ENCODE results near the gene DGKD.

The DGKD gene

GRCh38 chr2:233338812-233339368 is 15.4 kb upstream of the DGKD start:
- DNase-seq (ENCODE audit: low read depth in 2 of 2): no peak

DNA sequence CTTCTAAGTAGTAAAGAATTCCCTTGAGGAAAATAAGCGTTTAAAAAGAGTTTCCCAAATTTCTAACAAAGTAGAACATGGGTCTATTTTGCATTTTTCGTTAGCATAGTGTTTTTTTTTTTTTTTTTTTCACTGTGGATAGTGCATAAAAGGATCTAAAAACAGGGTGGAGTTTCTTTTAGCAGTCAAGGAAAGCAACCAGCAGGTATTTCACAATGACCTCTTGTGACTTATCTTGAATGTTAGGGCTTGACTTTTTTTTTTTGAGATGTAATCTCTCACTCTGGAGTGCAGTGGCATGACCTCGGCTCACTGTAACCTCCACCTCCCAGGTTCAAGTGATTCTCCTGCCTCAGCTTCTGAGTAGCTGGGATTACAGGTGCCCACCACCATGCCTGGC is 14.9 kb upstream of the DGKD start:
- no peak for DNase-seq (ENCODE audit: low read depth in 2 of 2)

DNA sequence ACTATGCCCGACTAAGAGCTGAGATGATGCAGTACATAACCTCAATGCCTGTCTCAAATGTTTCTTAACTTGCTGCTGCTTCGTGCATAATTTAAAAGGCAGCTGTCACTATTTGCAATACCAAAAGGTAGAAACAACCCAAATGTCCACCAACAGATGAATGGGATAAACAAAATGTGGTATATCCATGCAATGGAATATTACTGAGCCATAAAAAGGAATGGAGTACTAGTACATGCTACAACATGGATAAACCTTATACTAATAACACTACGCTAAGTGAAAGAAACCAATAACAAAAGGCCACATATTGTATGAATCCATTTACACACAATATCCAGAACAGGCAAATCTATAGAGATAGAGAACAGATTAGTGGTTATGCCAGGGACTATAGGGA is 13.0 kb upstream of the DGKD start:
- DNase-seq (ENCODE audit: low read depth in 2 of 2): no peak

DNA sequence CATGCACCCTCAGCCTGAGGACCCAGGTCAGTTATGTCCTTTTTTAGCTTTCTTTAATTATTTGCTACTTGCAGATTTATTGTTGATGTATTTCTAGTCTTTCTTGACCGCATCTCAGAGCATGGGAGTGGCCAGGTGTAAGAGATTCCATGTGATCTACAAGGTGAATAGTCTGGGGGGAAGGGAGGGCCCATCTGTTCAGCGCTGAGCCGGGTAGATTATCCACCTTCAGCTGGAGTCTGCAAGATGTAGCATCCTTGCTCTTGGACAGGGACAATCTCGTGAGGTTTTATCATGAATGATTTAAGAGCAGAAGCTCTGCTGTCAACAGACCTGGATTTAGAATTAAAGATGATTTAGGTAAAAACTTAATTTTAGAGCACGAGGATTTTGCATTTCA is 12.0 kb upstream of the DGKD start:
- no peak for DNase-seq (ENCODE audit: low read depth in 2 of 2)

DNA sequence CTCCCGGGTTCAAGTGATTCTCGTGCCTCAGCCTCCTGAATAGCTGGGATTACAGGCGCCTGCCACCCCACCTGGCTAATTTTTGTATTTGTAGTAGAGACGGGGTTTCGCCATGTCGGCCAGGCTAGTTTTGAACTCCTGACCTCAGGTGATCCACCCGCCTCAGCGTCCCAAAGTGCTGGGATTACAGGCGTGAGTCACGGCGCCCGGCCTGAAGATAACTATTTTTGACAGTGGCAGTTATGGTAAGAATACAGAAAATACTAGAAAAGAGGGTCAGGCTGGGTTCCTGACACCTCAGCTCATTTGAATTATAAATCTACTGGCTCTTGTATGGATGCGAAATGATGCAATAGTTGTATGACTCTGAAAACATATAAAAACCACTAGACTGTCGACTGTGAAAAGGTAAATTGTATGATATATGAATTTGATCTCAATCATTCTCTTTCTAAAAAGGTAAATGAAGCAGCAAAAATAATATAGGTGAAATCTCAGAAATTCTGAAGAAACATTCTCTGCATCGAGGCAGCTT is 11.1 kb upstream of the DGKD start:
- no peak for DNase-seq (ENCODE audit: low read depth in 2 of 2)

- no peak for DNase-seq (ENCODE audit: low read depth in 2 of 2)
Measured at GRCh38 chr2:233346376-233346775, 7.9 kb upstream of the DGKD start.

GRCh38 chr2:233346930-233347329 is 7.4 kb upstream of the DGKD start:
- no peak for DNase-seq (ENCODE audit: low read depth in 2 of 2)

DNA sequence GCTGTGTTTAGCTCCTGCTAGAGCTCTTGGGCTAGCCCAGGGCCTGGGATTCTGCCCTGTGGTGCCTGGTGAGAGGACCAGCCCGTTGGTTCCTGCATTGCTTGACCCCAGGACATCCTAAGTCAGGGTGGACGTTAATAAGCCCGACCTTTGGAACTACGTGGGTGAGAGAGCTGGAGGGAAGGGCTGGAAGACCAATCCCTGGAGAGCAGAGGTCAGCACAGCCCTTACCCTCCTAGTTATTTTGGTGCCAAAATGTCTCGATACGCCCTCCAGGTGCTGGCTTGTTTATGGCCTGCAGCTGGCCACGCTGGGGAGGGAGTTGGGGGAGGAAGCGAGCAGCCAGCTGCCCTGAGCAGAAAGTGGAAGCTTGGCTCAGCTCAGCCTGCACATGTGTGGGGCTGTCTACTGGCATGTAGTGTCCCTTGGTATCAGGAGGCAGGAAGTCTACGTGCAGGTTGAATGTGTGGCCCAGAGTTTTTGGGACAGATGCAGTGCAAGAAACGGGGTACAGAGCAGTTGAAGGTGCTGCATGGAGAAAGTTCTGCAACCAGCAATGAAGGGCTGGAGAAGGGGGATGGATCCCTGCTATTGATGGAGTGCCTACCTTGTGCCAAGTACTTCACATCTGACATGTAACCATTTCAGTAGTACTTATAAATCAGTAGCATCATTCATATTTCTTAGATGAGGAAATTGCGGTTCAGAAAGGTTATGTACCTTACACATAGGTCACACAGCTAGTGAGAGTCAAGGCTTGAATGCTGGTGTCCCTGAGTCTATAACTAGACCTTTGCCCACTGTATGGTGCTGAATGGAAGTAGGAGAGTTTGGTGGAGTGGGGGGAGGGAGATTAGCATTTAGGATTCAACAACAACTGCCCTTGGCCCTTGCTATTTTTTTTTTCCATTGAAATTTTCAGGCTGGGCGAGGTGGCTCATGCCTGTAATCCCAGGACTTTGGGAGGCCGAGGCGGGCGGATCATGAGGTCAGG is 5.0 kb upstream of the DGKD start:
- no peak for DNase-seq (ENCODE audit: low read depth in 2 of 2)

DNA sequence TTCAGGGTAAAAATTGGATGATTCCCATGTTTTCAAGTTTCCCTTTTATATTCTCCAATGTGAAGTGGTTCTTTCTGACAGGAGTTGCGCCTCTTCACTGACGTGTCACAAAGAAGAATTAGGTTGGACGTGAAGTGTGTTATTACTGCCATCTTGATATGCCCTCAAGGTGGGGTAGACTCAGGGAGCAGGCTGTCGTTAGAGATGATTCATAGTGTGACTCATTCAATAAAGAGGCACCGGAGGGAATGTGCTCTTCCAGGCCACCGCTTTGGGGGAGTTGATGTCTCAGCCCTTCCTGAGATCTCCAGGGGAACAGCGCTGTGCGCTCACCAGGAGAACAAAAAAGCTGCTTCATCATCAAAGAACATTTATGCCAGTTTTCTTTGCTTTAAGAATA is 3.6 kb upstream of the DGKD start:
- DNase-seq (ENCODE audit: low read depth in 2 of 2): peak in 1 of 2 experiments; percentile 24

- no peak for DNase-seq (ENCODE audit: low read depth in 2 of 2)
Measured at GRCh38 chr2:233351423-233351822, 2.9 kb upstream of the DGKD start.

DNA sequence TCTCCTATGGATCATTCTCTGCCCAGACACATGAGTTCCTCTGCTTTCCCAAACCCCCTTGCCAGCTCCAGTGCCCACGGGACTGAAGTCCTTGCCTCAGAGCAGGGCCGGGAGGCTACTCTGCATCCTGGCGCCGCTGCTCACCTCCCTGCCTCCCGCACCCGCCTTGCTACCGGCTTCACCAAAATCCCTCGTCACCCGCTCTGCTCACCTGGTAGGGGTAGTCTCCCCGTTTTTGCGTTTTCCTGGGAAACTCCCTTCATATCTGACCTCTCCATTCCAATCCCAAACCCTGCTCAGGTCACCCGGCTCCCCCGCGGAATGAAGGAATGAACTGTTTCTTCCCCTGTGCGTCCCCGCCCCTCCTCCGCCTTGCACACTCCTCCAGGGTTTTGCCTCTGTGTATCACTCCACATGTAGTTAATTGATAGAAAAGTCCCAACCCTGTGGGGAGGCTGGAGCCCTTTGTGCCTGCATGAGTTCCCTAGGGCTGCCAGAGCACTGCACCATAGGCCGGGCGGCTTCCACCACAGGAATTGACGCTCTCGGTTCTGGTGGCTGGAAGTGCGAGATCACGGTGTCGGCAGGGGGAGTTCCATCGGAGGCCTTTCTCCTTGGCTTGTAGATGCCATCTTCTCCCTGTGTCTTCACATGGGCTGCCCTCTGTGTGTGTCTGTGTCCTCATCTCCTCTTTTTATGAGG is 2.0 kb upstream of the DGKD start:
- no peak for DNase-seq (ENCODE audit: low read depth in 2 of 2)

DNA sequence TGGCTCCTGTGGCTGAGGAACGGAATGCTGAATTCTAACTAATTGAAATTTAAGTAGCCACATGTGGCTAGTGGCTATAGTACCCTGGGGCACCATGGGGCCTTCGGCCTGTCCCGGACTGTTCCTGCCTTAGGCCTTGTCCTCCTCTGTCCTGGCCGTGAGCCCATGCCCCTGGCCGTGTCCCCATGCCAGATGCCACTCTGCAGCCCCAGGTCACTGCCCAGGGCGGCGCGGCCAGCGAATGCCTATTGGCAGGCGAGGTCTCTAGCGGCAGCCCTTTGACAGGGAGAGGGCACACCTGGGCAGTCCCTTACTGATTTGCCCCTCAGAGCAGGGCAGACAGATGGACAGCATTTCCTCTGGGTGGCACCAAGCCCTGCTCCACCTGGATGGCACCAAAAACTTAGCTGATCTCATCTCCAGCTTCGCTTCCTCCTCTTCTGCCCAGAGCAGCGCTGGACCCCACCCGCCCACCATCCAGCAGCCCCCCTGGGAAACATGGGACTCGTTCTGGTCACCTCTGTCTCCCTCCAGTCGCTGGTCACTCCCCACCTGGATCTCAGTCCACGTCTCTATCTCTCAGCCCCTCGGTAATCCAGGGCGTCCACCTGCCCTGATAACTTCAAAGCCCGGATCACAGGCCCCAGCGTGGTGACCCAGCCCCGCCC is 1.1 kb upstream of the DGKD start:
- no peak for DNase-seq (ENCODE audit: low read depth in 2 of 2)

DNA sequence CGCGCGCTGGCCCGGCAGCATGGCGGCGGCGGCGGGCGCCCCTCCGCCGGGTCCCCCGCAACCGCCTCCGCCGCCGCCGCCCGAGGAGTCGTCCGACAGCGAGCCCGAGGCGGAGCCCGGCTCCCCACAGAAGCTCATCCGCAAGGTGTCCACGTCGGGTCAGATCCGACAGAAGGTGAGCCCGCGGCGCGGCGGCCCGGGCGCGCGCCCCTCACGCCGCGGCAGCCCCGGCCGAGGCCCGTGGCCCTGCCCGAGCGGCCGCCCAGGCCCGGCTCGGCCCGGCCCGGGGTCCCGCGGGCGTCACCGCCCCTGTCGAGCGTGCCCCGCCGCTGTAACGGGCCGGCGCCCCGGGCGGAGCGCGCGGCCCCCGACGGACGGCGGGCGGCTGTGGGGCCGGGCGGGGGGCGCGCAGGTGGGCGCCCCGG is 218 bp downstream of the DGKD start:
- DNase-seq (ENCODE audit: low read depth in 2 of 2): no peak

DNA sequence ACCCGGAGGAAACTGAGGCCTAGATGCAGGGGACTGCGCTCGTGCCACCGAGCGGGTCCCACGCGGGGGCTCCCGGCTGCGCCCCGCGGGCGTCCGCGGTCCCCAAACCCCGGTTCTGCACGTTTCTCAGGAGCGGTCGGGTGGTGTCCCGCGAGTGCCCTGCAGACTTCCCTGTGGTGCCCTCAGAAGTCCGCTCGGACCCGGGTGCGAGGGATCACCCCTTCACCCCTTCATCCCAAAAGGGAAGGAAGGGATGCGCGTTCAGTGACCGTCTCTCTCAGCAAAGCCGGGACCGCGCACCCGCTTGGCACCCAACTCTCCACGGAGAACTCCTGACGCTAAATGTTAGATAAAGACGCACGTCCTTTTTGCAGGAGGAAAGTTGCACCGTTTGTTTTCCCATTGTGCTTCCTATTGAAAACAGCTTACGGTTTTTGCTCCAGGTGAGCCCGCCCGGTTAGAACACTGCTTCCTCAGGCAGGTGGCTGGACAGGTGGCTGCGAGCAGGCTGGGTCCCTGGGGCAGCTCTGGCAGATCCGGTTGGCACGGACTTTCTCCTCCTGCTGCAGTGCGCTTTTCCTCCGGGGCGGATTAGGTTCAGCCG is 779 bp downstream of the DGKD start:
- DNase-seq (ENCODE audit: low read depth in 2 of 2): no peak

DNA sequence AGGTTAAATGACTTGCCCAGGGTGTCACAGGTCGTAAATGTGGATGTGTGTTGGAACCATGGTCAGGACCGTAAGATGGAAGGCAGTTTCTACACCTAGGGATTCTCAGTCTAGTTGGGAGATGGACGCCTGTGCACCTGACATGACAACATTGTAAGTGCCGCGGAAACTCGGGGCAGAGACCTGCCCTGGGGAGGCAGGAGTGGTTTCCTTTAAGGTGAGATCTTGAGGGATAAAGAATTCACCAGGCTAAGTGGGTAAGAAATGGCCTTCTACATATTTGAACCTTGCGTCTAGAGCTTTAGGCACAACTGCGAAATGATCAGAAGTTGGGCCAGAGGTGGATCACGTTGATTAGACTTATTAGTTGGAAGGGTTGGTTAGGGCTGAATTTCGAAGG is 1.6 kb downstream of the DGKD start:
- no peak for DNase-seq (ENCODE audit: low read depth in 2 of 2)

DNA sequence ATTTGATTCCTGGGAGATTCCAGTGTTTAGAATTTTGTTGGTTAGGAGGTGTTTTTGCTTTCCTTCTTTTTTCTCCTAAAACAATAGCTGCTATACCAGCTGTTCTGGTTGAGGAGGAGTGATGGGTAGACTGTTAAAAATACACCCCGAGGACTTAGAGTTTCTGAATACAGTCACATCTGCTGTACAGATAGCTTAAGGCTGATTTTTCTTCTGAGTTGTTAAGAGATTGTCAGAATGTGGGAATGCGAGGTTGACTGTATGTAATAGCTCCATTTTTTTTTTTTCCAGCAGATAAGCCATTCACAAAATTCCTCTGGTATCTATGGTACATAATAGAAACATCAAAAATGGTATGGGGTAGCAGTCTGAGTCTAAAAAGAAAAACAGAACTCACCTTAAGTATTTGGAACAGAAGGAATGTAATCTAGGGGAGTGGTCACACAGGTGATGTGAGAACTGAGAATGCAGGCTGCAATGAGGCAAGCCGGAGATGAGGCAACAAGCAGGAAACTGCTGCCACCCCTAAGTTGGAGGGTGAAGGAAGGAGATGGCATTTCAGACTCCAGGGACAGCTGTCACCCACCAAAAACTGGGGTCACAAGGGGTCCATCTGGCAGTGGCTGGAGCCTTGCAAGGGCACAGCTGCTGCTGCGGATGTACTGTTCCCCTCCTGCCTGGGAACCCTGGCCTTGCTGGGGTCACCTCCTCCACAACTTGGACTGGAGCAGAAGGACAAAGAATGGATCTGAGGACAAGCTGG is 2.4 kb downstream of the DGKD start:
- no peak for DNase-seq (ENCODE audit: low read depth in 2 of 2)

DNA sequence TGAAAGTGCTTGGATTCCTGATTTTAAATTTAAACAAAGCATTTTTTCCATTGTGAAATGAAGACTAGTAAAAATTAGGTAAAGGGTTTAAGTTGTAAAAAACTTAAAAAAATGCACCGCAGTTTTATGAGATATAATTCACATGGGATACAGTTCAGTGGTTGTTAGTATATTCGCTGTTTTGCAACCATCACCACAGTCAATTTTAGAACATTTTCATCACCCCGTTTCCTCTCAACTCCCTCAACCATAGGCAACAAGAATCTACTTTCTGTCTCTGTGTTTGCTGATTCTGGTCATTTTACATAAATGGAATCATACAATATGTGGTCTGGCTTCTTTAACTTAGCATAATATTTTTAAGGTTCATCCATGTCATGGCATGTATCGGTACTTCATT is 4.0 kb downstream of the DGKD start:
- no peak for DNase-seq (ENCODE audit: low read depth in 2 of 2)

DNA sequence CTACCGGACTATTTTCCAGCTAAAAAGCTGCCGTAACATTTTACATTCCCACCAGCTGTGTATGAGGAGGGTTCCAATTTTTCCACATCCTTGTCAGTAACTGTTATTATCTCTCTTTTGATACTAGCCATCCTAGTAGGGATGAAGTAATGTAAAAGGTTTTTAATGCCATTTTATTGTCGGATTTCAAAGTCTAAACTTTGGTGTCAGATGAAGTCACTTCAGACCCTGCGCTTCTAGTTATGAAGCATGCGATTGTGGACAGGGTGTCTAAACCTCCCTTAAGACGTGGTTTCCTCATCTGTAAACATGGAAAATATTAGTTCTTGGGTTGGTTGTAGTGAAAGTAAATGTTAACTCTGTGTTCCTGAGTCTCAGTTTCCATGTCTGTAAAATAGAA is 4.7 kb downstream of the DGKD start:
- no peak for DNase-seq (ENCODE audit: low read depth in 2 of 2)

DNA sequence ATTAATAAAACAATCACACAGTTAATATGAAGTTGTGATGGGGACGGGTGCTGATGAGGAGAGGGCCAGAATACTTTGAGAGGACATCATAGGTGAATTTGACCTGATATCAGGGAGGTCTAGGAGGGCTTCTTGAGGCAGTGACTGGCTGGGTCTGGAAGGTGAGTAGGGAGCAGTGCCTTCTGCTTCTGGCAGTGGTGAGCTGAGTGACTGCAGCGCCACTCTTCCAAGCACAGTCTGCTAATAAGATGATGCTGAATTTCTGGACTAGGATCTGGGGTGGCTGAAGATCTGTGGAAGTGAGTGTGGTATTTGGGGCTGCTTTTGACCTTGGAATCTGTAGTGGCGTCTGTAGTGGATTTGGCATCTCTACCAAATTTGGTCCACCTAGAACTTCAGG is 5.5 kb downstream of the DGKD start:
- DNase-seq (ENCODE audit: low read depth in 2 of 2): no peak

DNA sequence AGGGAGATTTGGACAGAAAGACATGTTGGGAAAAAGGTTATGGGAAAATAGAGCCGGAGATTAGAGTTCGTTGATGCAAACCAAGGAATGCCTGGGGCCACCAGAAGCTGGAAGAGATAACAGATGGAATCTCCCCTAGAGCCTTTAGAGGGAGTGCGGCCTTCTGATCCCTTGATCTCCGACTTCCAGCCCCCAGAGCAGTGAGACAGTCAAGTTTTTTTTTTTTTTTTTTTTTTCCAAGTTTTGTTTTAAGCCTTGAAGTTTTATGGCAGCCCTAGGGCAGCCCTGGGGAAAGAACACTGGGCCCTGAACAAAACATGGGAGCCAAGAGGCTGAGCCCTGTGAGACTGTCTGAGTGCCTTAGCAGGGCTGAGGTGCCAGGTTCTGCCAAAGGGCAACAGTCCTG is 6.5 kb downstream of the DGKD start:
- no peak for DNase-seq (ENCODE audit: low read depth in 2 of 2)

GRCh38 chr2:233361297-233361696 is 7.0 kb downstream of the DGKD start:
- no peak for DNase-seq (ENCODE audit: low read depth in 2 of 2)

Measured in stimulated activated CD4-positive, alpha-beta T cell treated with anti-CD3 and anti-CD28 coated beads, Interleukin-12 subunit alpha, Interleukin-12 subunit beta, amount 100 ng/mL, for 24 hours (primary cell).